Measurements from ENCODE around the gene ANKRD11.
"Not testable (repeated sequence)": the region's sequence is repeated elsewhere in the genome, so short reads cannot be mapped to it uniquely, and the experiment has no call there.

ANKRD11 gene

GRCh38 chr16:89392881-89393737 lies 97.3 kb downstream of the ANKRD11 start:
- Histone ChIP-seq H3K9me3 (ENCODE audit: insufficient read depth, low read depth, low read length) (no peaks in the 10 kb centered on the region), H3K4me3 (ENCODE audit: low read length, poor library complexity, severe bottlenecking) (no peak overlapping the region), H4K20me1 (ENCODE audit: insufficient read depth, low read length, poor library complexity, severe bottlenecking) (peaks cover 22% of the 10 kb centered on the region), H3K36me3 (ENCODE audit: insufficient read depth, low read length) (no peaks in the 10 kb centered on the region; the same call in 1 of the 2 replicates), H3F3A (ENCODE audit: low read depth) (no peaks in the 10 kb centered on the region), H3K27me3 (ENCODE audit: insufficient read depth, low read length, poor library complexity, severe bottlenecking) (no peaks in the 10 kb centered on the region), H3K4me2 (ENCODE audit: low read depth, low read length, poor library complexity, severe bottlenecking) (no peak overlapping the region), H3K9ac (ENCODE audit: low read depth, low read length, poor library complexity, severe bottlenecking) (no peak overlapping the region), H3K79me2 (ENCODE audit: insufficient read depth, low read length) (peaks cover 85% of the 10 kb centered on the region), H3K4me1 (ENCODE audit: insufficient read depth, low read length, poor library complexity, severe bottlenecking) (no peaks in the 10 kb centered on the region), H2AFZ (ENCODE audit: low read length) (no peak overlapping the region), H3K9me2 (replicated peaks; ENCODE audit: low read depth, low read length) (no peaks in the 10 kb centered on the region)
- TF ChIP-seq EZH2phosphoT487 (IDR thresholded peaks at IDR 0.05; ENCODE audit: borderline replicate concordance) (no peak), CTCF (conservative IDR thresholded peaks at IDR 0.05; ENCODE audit: low read length) (no peak)

GRCh38 chr16:89390224-89390583 lies 100.2 kb downstream of the ANKRD11 start:
- H3K9me3 ChIP-seq (ENCODE audit: insufficient read depth, low read depth, low read length); H3K4me3 ChIP-seq (ENCODE audit: low read length, poor library complexity, severe bottlenecking); H3K9me2 ChIP-seq (replicated peaks; ENCODE audit: low read depth, low read length); H3F3A ChIP-seq (ENCODE audit: low read depth); H2AFZ ChIP-seq (ENCODE audit: low read length); H3K4me2 ChIP-seq (ENCODE audit: low read depth, low read length, poor library complexity, severe bottlenecking); H3K27me3 ChIP-seq (ENCODE audit: insufficient read depth, low read length, poor library complexity, severe bottlenecking); H3K4me1 ChIP-seq (ENCODE audit: insufficient read depth, low read length, poor library complexity, severe bottlenecking); H3K36me3 ChIP-seq (ENCODE audit: insufficient read depth, low read length); H3K9ac ChIP-seq (ENCODE audit: low read depth, low read length, poor library complexity, severe bottlenecking): not testable (repeated sequence)
- peaks cover 37% of the 10 kb centered on the region for H4K20me1 ChIP-seq (ENCODE audit: insufficient read depth, low read length, poor library complexity, severe bottlenecking)
- peaks cover 79% of the 10 kb centered on the region for H3K79me2 ChIP-seq (ENCODE audit: insufficient read depth, low read length)

GRCh38 chr16:89389504-89390223 lies 100.7 kb downstream of the ANKRD11 start:
- Histone ChIP-seq H3K79me2 (ENCODE audit: insufficient read depth, low read length) (peaks cover 77% of the 10 kb centered on the region), H4K20me1 (ENCODE audit: insufficient read depth, low read length, poor library complexity, severe bottlenecking) (peaks cover 37% of the 10 kb centered on the region)
- H3K4me2 ChIP-seq (ENCODE audit: low read depth, low read length, poor library complexity, severe bottlenecking); H3K4me3 ChIP-seq (ENCODE audit: low read length, poor library complexity, severe bottlenecking); H3F3A ChIP-seq (ENCODE audit: low read depth); H3K9me3 ChIP-seq (ENCODE audit: insufficient read depth, low read depth, low read length); H3K9me2 ChIP-seq (replicated peaks; ENCODE audit: low read depth, low read length); H3K4me1 ChIP-seq (ENCODE audit: insufficient read depth, low read length, poor library complexity, severe bottlenecking); H3K27me3 ChIP-seq (ENCODE audit: insufficient read depth, low read length, poor library complexity, severe bottlenecking); H3K36me3 ChIP-seq (ENCODE audit: insufficient read depth, low read length); H2AFZ ChIP-seq (ENCODE audit: low read length); H3K9ac ChIP-seq (ENCODE audit: low read depth, low read length, poor library complexity, severe bottlenecking): not testable (repeated sequence)

- H3K36me3 ChIP-seq (ENCODE audit: insufficient read depth, low read length), result no peaks in the 10 kb centered on the region
- no peak overlapping the region for H2AFZ ChIP-seq (ENCODE audit: low read length)
- H3K79me2 ChIP-seq (ENCODE audit: insufficient read depth, low read length), result peaks cover 77% of the 10 kb centered on the region
- H3K4me1 ChIP-seq (ENCODE audit: insufficient read depth, low read length, poor library complexity, severe bottlenecking), result peaks cover 1% of the 10 kb centered on the region
- H3K4me3 ChIP-seq (ENCODE audit: low read length, poor library complexity, severe bottlenecking), result no peak overlapping the region
- no peaks in the 10 kb centered on the region for H3K27me3 ChIP-seq (ENCODE audit: insufficient read depth, low read length, poor library complexity, severe bottlenecking)
- no peaks in the 10 kb centered on the region for H3K9me2 ChIP-seq (replicated peaks; ENCODE audit: low read depth, low read length)
- TF ChIP-seq EZH2phosphoT487 (IDR thresholded peaks at IDR 0.05; ENCODE audit: borderline replicate concordance), result no peak
- TF ChIP-seq CTCF (conservative IDR thresholded peaks at IDR 0.05; ENCODE audit: low read length), result no peak
- no peaks in the 10 kb centered on the region for H3F3A ChIP-seq (ENCODE audit: low read depth)
- H3K9me3 ChIP-seq (ENCODE audit: insufficient read depth, low read depth, low read length), result no peaks in the 10 kb centered on the region
- H4K20me1 ChIP-seq (ENCODE audit: insufficient read depth, low read length, poor library complexity, severe bottlenecking), result peaks cover 40% of the 10 kb centered on the region
- H3K4me2 ChIP-seq (ENCODE audit: low read depth, low read length, poor library complexity, severe bottlenecking), result no peak overlapping the region
- no peak overlapping the region for H3K9ac ChIP-seq (ENCODE audit: low read depth, low read length, poor library complexity, severe bottlenecking)
Observed at GRCh38 chr16:89388536-89388935, 101.8 kb downstream of the ANKRD11 start.

Measured in Loucy (cell line).